H4 (cell line): ENCODE results near the gene SH2D6. TPM values are rescaled to one million over a fixed set of nuclear protein-coding genes. Genes with fewer than 3 reads are reported as not detected.
"Not testable (repeated sequence)": the region's sequence is repeated elsewhere in the genome, so short reads cannot be mapped to it uniquely, and the experiment has no call there.

Source experiments
- DNase-seq: peaks from one replicate; pipeline ENCODE4 v3.0.0-alpha.2; 2015; ENCODE audit warnings: low spot score
- total RNA-seq: library from RNA; depleted of rRNA; stranded (reverse); fragments of >200 nt; shearing (Covaris generic); gene quantifications from 2 replicates; pipeline ENCODE4 v1.2.3, GENCODE V29; 2014; rRNA removed

Gene SH2D6
- total RNA-seq, 1 experiment from 2014 or later, result not detected

GRCh38 chr2:85468704-85469349 lies 50.3 kb downstream of the SH2D6 start:
- no peak for DNase-seq

GRCh38 chr2:85470850-85471800 lies 52.6 kb downstream of the SH2D6 start:
- no peak for DNase-seq

- DNase-seq, result no peak
Observed at GRCh38 chr2:85472261-85472660, 53.7 kb downstream of the SH2D6 start.

- DNase-seq, result no peak
Observed at GRCh38 chr2:85475799-85476490, 57.4 kb downstream of the SH2D6 start.

GRCh38 chr2:85476624-85477023 lies 58.1 kb downstream of the SH2D6 start:
- DNase-seq, result no peak

GRCh38 chr2:85477884-85478283 lies 59.4 kb downstream of the SH2D6 start:
- DNase-seq, result no peak

GRCh38 chr2:85481818-85482777 lies 63.6 kb downstream of the SH2D6 start:
- DNase-seq, result no peak

- not testable (repeated sequence) for DNase-seq
Observed at GRCh38 chr2:85484615-85485014, 66.1 kb downstream of the SH2D6 start.

GRCh38 chr2:85485815-85486214 lies 67.3 kb downstream of the SH2D6 start:
- no peak for DNase-seq

Other genes with a start within 250 kb of the SH2D6 start
- 62.7 and 80.1 TPM in 2 replicates for gene TGOLN2, start 90.7 kb upstream of the SH2D6 start, total RNA-seq
- gene RETSAT, start 64.2 kb upstream of the SH2D6 start, total RNA-seq, result 13.1 and 14.1 TPM in 2 replicates
- 14.3 and 14.6 TPM in 2 replicates for gene ELMOD3, start 63.9 kb upstream of the SH2D6 start, total RNA-seq
- 286 and 301 TPM in 2 replicates for gene CAPG, start 8.3 kb upstream of the SH2D6 start, total RNA-seq
- 30.6 and 52.6 TPM in 2 replicates for gene MAT2A, start 120.5 kb downstream of the SH2D6 start, total RNA-seq
- 36.8 and 44.7 TPM in 2 replicates for gene GGCX, start 142.8 kb downstream of the SH2D6 start, total RNA-seq
- gene VAMP8, start 158.9 kb downstream of the SH2D6 start, total RNA-seq, result 0.43 and 1.3 TPM in 2 replicates
- 0.77 and 1.8 TPM in 2 replicates for gene VAMP5, start 165.7 kb downstream of the SH2D6 start, total RNA-seq
- gene RNF181, start 177.0 kb downstream of the SH2D6 start, total RNA-seq, result 286 and 303 TPM in 2 replicates
- gene TMEM150A, start 184.0 kb downstream of the SH2D6 start, total RNA-seq, result 10.2 and 11.1 TPM in 2 replicates
- gene C2orf68, start 193.4 kb downstream of the SH2D6 start, total RNA-seq, result 18.8 and 20.1 TPM in 2 replicates
- 73.4 and 81.2 TPM in 2 replicates for gene USP39, start 197.5 kb downstream of the SH2D6 start, total RNA-seq
- gene SFTPB, start 249.5 kb downstream of the SH2D6 start, total RNA-seq, result not detected in 2 replicates